ENCODE results near the gene SPATA6L. TPM values are rescaled to one million over a fixed set of nuclear protein-coding genes. Genes with fewer than 3 reads are reported as not detected.

SPATA6L gene
- total and polyA plus RNA-seq, 2 of the 13 experiments (the other 11 are each of a cell fraction or from before 2014, with no cell fraction given) = 1.1 to 1.9 TPM

DNA sequence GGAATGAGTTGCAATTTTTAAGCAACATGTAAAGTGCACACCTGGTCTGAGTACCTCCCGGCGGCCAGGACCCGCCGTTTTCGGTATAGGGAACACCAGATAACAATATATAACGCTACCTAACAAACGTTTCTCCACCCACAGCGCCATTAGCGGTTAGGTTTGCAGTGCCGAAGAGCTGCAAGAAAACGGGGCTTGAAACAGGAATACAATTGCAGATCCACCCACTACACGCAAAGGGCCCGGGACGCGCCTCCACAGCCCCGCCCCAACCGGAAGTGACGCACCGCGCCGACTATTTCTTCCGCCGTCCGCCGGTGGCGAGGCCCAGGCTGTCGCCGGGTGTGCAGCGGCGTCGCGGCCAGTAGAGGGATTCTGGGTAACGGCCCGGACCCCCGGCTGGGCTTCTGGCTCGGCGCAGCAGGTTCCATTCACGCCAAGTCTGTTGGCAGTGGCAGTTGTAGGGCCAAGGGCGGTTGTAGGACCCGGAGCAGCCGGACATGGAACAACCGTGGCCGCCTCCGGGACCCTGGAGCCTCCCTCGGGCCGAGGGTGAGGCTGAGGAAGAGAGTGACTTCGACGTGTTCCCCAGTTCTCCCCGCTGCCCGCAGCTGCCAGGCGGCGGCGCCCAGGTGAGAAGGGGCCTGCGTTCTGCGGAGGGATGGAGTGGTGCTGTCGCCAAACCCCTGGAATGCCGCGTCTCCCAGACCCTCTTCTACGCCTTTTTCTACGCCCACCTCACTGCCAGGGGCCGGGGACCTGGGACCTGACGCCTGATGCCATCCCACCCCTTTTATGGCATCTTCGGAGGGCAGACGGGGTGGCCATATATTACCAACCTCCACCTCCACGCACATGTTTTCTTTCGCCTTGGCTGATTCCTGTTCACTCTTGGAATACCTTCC is 13.2 kb upstream of the SPATA6L start, which contains the start of gene CDC37L1 (continued):
- TF ChIP-seq, protein P1, sequence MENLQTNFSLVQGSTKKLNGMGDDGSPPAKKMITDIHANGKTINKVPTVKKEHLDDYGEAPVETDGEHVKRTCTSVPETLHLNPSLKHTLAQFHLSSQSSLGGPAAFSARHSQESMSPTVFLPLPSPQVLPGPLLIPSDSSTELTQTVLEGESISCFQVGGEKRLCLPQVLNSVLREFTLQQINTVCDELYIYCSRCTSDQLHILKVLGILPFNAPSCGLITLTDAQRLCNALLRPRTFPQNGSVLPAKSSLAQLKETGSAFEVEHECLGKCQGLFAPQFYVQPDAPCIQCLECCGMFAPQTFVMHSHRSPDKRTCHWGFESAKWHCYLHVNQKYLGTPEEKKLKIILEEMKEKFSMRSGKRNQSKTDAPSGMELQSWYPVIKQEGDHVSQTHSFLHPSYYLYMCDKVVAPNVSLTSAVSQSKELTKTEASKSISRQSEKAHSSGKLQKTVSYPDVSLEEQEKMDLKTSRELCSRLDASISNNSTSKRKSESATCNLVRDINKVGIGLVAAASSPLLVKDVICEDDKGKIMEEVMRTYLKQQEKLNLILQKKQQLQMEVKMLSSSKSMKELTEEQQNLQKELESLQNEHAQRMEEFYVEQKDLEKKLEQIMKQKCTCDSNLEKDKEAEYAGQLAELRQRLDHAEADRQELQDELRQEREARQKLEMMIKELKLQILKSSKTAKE (CRISPR knock-in tag; IDR thresholded peaks at IDR 0.05; ENCODE audit: borderline replicate concordance) = no peak; the same call in 1 of the 2 replicates
- TF ChIP-seq ZFP37 (CRISPR knock-in tag; IDR thresholded peaks at IDR 0.05; ENCODE audit: borderline replicate concordance) = 0 out of 2 replicates have a peak, but pooled peaks have one; percentile 19
- TF ChIP-seq HOXA7 (CRISPR knock-in tag; IDR thresholded peaks at IDR 0.05) = no peak
- TF ChIP-seq, protein P2, sequence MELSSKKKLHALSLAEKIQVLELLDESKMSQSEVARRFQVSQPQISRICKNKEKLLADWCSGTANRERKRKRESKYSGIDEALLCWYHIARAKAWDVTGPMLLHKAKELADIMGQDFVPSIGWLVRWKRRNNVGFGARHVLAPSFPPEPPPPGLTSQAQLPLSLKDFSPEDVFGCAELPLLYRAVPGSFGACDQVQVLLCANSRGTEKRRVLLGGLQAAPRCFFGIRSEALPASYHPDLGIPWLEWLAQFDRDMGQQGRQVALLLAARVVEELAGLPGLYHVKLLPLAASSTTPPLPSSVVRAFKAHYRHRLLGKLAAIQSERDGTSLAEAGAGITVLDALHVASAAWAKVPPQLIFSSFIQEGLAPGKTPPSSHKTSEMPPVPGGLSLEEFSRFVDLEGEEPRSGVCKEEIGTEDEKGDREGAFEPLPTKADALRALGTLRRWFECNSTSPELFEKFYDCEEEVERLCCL (CRISPR knock-in tag; IDR thresholded peaks at IDR 0.05; ENCODE audit: borderline replicate concordance) = no peak
- TF ChIP-seq, protein P3, sequence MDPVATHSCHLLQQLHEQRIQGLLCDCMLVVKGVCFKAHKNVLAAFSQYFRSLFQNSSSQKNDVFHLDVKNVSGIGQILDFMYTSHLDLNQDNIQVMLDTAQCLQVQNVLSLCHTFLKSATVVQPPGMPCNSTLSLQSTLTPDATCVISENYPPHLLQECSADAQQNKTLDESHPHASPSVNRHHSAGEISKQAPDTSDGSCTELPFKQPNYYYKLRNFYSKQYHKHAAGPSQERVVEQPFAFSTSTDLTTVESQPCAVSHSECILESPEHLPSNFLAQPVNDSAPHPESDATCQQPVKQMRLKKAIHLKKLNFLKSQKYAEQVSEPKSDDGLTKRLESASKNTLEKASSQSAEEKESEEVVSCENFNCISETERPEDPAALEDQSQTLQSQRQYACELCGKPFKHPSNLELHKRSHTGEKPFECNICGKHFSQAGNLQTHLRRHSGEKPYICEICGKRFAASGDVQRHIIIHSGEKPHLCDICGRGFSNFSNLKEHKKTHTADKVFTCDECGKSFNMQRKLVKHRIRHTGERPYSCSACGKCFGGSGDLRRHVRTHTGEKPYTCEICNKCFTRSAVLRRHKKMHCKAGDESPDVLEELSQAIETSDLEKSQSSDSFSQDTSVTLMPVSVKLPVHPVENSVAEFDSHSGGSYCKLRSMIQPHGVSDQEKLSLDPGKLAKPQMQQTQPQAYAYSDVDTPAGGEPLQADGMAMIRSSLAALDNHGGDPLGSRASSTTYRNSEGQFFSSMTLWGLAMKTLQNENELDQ (CRISPR knock-in tag; IDR thresholded peaks at IDR 0.05; ENCODE audit: borderline replicate concordance) = no peak
- 0 out of 2 replicates have a peak, but pooled peaks have one; percentile 19 for TF ChIP-seq E2F2 (CRISPR knock-in tag; IDR thresholded peaks at IDR 0.05; ENCODE audit: borderline replicate concordance)
- no peak for TF ChIP-seq HNF4A (CRISPR knock-in tag; IDR thresholded peaks at IDR 0.05)
- peak; percentile 64 for TF ChIP-seq ZNF614 (CRISPR knock-in tag; IDR thresholded peaks at IDR 0.05; ENCODE audit: borderline replicate concordance)
- peak; percentile 85; the same call in 1 of the 2 replicates for TF ChIP-seq ZNF292 (CRISPR knock-in tag; IDR thresholded peaks at IDR 0.05; ENCODE audit: borderline replicate concordance, low read depth)
- no peak for TF ChIP-seq SMARCC2 (IDR thresholded peaks at IDR 0.05)
- peak; percentile 97 for TF ChIP-seq ZBTB25 (CRISPR knock-in tag; IDR thresholded peaks at IDR 0.05)
- TF ChIP-seq ZMAT5 (CRISPR knock-in tag; IDR thresholded peaks at IDR 0.05; ENCODE audit: borderline replicate concordance, low read depth) = no peak
- no peak for TF ChIP-seq LRRFIP1 (CRISPR knock-in tag; conservative IDR thresholded peaks at IDR 0.05)
- TF ChIP-seq NFRKB (IDR thresholded peaks at IDR 0.05) = no peak
- TF ChIP-seq MED13 (CRISPR knock-in tag; IDR thresholded peaks at IDR 0.05) = peak; percentile 37; the same call in 1 of the 2 replicates
- TF ChIP-seq AHR (CRISPR knock-in tag; IDR thresholded peaks at IDR 0.05) = 0 out of 2 replicates have a peak, but pooled peaks have one; percentile 51

Measured in HepG2 (cell line).